OCI-LY3 (cell line): ENCODE measurements around the gene SLC6A11.

Experiments used
- CTCF ChIP-seq: fragments of 200-600, 300-600 bp; sonication (generic); IDR thresholded peaks from 2 replicates; pipeline ENCODE4 v1.5.1; 2014; ENCODE audit warnings: antibody characterized with exemption, low read length, low read depth
- EZH2phosphoT487 ChIP-seq: fragments of 200-600 bp; shearing (Covaris generic); IDR thresholded peaks from 2 replicates; pipeline ENCODE4 v1.6.1; 2018; ENCODE audit warnings: antibody characterized with exemption, mixed run types, low read depth

- no peak for TF ChIP-seq CTCF
- no peak for TF ChIP-seq EZH2phosphoT487
Measured at GRCh38 chr3:10976770-10977169, 160.7 kb downstream of the SLC6A11 start.
